HUES6 (cell line): ENCODE data around the gene SLC27A2.
"Not testable (repeated sequence)": the region's sequence is repeated elsewhere in the genome, so short reads cannot be mapped to it uniquely, and the experiment has no call there.

Source experiments
- H3K27ac ChIP-seq: 2 replicates; pipeline ENCODE4 v1.7.0; 2013; ENCODE audit warnings: low read depth, mild to moderate bottlenecking, low read length, inconsistent platforms
- H3K27me3 ChIP-seq: 2 replicates; pipeline ENCODE4 v1.6.1; 2013; ENCODE audit warnings: low read length; ENCODE audit not compliant: control insufficient read depth, insufficient read depth
- H3K36me3 ChIP-seq: 2 replicates; pipeline ENCODE4 v1.6.1; 2013; ENCODE audit warnings: low read length; ENCODE audit not compliant: control insufficient read depth, insufficient read depth
- H3K4me1 ChIP-seq: 2 replicates; pipeline ENCODE4 v1.6.1; 2013; ENCODE audit warnings: low read length; ENCODE audit not compliant: control insufficient read depth, insufficient read depth
- H3K4me3 ChIP-seq: 2 replicates; pipeline ENCODE4 v1.5.1; 2013; ENCODE audit warnings: low read depth, low read length
- H3K9ac ChIP-seq: one replicate; pipeline ENCODE4 v1.6.1; 2013; ENCODE audit warnings: mild to moderate bottlenecking, low read length
- H3K9me3 ChIP-seq: 2 replicates; pipeline ENCODE4 v1.6.1; 2013; ENCODE audit warnings: low read depth, low read length; ENCODE audit not compliant: control insufficient read depth, insufficient read depth

The SLC27A2 gene

DNA sequence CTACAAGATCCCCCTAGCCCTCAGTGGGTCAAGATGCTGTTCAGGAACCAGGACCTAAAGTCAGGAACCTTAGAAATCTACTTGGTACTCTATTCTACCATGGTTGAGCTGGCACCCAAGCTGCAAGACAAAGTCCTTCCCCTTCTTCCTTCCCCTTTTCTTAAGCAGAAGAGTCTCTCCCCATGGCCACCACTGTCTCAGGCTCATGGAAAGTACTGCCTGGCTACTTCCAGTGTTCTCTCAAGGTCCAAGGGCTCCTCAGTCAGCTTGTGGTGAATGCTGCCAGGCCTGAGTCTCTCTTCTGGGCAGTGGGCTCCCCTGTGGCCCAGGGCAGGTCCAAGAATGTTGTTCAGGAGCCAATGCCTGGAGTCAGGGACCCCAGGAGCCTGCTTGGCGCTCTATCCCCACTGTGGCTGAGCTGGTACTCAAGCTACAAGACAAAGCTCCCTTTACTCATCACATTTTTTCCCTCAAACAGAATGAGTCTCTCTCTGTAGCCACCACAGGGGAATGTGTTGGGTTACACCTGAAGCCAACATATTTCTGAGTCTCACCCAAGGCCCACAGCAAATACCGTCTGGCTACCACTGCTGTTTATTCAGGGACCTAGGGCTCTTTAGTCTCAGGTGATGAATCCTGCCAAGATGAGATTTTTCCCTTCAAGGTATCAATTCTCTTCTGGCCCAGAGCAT is 18.1 kb upstream of the SLC27A2 start:
- no peak overlapping the region for H3K27ac ChIP-seq
- no peaks in the 10 kb centered on the region for H3K36me3 ChIP-seq
- H3K9me3 ChIP-seq: peaks cover 5% of the 10 kb centered on the region
- no peaks in the 10 kb centered on the region for H3K27me3 ChIP-seq
- no peaks in the 10 kb centered on the region for H3K4me1 ChIP-seq
- H3K4me3 ChIP-seq: no peak overlapping the region
- no peak overlapping the region for H3K9ac ChIP-seq

DNA sequence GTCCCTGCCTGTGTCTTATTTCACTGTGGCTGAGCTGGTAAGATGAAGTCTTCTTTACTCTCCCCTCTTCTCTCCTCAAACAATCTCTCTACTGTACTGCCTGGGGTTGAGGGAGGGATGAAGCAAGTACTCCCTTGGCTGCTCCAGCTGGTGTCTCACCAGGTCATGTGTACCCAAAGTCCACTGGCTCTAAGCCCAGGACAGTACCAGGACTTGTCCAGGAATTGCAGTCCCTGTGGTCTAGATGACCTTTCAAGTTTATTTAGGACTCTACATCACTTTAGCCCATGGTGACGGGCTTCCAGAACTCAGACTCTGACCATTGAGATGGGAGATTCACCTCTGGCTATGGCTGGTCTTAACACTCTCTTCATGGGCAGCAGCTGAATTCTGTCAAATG is 17.5 kb upstream of the SLC27A2 start:
- Histone ChIP-seq H3K27me3 (no peaks in the 10 kb centered on the region), H3K9ac (no peak overlapping the region), H3K9me3 (peaks cover 7% of the 10 kb centered on the region), H3K4me3 (no peak overlapping the region), H3K27ac (no peak overlapping the region), H3K4me1 (no peaks in the 10 kb centered on the region), H3K36me3 (no peaks in the 10 kb centered on the region)

DNA sequence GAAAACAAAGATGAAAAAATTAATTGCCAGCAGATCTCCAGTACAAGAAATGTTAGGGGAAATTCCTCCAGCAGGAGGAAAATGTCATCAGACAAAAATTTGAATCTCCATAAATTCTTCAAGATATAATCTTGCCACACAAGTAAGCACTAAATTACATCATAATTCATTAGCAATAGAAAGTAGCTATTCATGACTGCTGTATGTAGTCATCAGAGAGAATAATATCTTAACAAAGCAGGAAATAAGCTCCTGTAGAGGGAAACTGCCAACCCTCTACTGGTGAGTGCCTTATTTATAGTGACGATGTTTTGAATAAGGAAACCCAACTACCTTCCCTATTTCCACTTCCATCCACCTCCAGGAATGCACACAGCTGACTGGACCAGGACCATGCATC is 15.8 kb upstream of the SLC27A2 start:
- H3K27ac ChIP-seq: no peak overlapping the region
- no peak overlapping the region for H3K9ac ChIP-seq
- no peak overlapping the region for H3K4me3 ChIP-seq
- H3K4me1 ChIP-seq: no peaks in the 10 kb centered on the region
- H3K27me3 ChIP-seq: no peaks in the 10 kb centered on the region
- H3K36me3 ChIP-seq: no peaks in the 10 kb centered on the region
- peaks cover 7% of the 10 kb centered on the region for H3K9me3 ChIP-seq

DNA sequence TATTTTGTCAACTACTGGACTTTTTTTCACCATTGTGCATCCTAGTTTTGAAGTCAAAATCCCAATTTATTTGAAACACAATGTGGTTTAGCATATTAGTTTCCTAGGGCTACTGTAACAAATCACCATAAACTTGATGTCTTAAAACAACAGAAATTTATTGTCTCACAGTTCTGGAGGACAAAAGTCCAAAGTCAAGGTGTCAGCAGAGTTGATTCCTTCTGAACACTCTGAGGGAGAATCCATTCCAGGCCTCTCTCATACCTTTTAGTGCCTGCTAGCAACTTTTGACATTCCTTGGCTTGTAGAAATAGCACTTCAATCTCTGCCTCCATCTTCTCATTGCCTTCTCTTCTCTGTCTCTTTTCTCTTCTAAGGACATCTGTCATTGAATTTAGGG is 14.9 kb upstream of the SLC27A2 start:
- Histone ChIP-seq H3K9ac (no peak overlapping the region), H3K27ac (no peak overlapping the region), H3K27me3 (no peaks in the 10 kb centered on the region), H3K9me3 (peaks cover 9% of the 10 kb centered on the region), H3K4me1 (no peaks in the 10 kb centered on the region), H3K4me3 (no peak overlapping the region), H3K36me3 (no peaks in the 10 kb centered on the region)

DNA sequence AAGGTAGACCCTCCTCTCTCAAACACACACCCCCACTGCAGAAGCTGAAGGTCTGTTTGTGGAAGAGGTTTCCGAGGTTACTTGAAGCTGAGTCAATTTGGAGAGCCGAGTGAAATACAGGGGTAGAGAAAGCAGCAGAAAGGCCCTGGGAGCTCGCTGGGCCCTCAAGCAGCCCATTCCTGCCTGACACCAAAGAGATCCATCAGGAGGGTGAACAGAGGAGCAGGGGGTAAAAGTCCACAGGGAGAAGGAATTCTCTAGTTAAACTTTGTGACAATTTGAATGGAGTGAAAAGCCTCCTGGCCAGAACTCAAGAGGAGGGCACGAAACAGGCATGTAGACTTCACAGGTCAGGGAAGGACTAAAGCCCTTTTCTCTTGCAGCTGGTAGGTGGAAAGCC is 13.6 kb upstream of the SLC27A2 start:
- no peak overlapping the region for H3K4me3 ChIP-seq
- no peaks in the 10 kb centered on the region for H3K4me1 ChIP-seq
- H3K27me3 ChIP-seq: no peaks in the 10 kb centered on the region
- no peaks in the 10 kb centered on the region for H3K36me3 ChIP-seq
- no peak overlapping the region for H3K9ac ChIP-seq
- no peak overlapping the region for H3K27ac ChIP-seq
- peaks cover 9% of the 10 kb centered on the region for H3K9me3 ChIP-seq

DNA sequence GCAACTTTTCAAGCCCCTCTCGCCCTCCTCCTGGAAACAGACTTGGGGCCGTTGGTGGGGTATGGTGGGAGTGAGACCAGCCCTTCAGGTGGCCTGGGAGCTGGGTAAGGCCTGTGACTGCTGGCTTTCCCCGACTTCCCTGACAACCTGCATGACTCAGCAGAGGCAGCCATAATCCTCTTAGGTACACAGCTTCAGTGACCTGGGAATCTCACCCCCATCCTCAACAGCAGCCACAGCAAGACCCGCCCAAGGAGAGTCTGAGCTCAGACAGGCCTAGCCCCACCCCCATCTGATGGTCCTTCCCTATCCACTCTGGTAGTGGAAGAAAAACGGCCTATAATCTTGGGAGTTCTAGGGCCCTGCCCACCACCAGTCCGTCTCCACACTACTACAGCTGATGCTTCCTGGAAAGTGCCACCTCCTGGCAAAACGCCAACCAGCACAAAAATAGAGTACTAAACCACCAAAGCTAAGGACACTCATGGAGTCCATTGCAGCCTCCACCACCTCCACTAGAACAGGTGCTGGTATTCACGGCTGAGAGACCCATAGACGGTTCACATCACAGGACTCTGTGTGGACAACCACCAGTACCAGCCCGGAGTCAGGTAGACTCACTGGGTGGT is 13.1 kb upstream of the SLC27A2 start:
- Histone ChIP-seq H3K4me3 (no peak overlapping the region), H3K9ac (no peak overlapping the region), H3K36me3 (no peaks in the 10 kb centered on the region), H3K27me3 (no peaks in the 10 kb centered on the region), H3K27ac (no peak overlapping the region), H3K9me3 (peaks cover 6% of the 10 kb centered on the region), H3K4me1 (no peaks in the 10 kb centered on the region)

DNA sequence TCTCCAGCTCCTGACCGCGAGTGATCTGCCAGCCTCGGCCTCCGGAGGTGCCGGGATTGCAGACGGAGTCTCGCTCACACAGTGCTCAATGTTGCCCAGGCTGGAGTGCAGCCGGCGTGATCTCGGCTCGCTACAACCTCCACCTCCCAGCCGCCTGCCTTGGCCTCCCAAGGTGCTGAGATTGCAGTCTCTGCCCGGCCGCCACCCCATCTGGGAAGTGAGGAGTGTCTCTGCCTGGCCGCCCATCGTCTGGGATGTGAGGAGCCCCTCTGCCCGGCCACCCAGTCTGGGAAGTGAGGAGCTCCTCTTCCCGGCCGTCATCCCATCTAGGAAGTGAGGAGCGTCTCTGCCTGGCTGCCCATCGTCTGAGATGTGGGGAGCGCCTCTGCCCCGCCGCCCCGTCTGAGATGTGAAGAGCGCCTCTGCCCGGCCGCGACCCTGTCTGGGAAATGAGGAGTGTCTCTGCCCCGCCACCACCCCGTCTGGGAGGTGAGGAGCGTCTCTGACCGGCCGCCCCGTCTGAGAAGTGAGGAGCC is 9.6 kb upstream of the SLC27A2 start:
- H3K4me1 ChIP-seq, H3K36me3 ChIP-seq, H3K27ac ChIP-seq, H3K27me3 ChIP-seq, H3K9me3 ChIP-seq, H3K9ac ChIP-seq, H3K4me3 ChIP-seq: not testable (repeated sequence)

DNA sequence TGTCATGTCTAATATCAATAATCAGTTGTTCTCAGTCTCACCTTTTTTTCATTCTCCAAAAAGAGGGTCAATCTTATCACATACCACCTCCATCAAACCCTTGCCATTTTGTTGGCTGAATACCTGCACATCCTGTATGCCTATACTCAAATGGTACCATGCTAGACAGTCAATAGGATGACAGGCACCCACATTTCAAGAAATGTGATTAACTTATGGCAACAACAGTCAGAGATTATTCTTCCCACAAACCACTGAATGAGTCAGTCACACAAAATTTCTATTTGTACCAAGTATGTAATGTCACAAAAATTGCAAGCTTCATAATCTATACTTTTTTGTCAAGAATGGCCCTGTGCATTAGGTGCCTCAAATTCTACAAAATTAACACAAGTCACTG is 5.1 kb upstream of the SLC27A2 start:
- Histone ChIP-seq H3K27ac (no peak overlapping the region), H3K4me3 (no peak overlapping the region), H3K27me3 (peaks cover 31% of the 10 kb centered on the region), H3K4me1 (peaks cover 5% of the 10 kb centered on the region; the same call in 1 of the 2 replicates), H3K9me3 (peaks cover 4% of the 10 kb centered on the region), H3K9ac (no peak overlapping the region), H3K36me3 (no peaks in the 10 kb centered on the region)

DNA sequence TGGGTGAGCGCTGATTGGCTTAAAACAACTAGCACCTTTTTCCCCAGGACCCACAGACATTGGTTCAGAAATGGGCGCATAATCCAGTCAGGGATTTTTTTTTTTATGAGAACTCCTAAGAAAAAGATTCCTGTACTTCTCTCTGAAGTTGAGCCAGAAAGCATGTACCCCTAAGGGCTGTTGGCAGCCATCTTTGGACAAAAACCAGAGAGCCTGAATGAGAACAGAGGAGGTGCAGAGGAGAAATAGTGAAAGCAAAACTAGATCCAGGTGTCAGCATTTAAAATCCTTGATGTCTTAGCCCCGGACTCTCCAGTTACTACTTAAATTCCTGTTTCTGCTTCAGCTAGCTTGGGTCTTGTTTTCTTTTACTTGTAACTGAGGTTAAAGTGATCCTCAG is 1.9 kb upstream of the SLC27A2 start:
- no peak overlapping the region for H3K27ac ChIP-seq
- peaks cover 15% of the 10 kb centered on the region; the same call in 1 of the 2 replicates for H3K4me1 ChIP-seq

DNA sequence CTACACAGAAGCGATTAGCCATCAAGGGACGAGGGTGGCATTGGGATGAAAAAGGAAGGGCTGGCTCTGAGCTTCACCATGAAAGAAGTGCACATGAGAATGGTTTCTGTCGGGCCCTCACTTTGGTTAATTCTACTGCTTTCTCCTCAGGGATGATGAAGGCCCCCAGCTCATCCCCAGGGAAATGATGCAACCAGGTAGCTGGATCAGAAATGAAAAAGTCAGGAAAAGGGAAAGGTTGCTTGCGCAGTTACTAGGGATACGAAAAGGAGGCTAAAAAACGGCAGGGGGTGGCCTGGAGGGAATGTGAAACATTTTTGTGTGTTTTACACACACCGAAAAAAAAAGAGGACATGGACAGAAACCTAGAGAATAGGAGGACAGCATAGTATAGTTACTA is 1.4 kb upstream of the SLC27A2 start:
- H3K27ac ChIP-seq: no peak overlapping the region
- H3K4me1 ChIP-seq: peaks cover 15% of the 10 kb centered on the region; the same call in 1 of the 2 replicates

More for the DNA sequence above, 1.9 kb upstream of the SLC27A2 start:
- Histone ChIP-seq H3K4me3 (no peak overlapping the region), H3K9ac (no peak overlapping the region), H3K9me3 (no peaks in the 10 kb centered on the region), H3K27me3 (peaks cover 56% of the 10 kb centered on the region), H3K36me3 (no peaks in the 10 kb centered on the region)

DNA sequence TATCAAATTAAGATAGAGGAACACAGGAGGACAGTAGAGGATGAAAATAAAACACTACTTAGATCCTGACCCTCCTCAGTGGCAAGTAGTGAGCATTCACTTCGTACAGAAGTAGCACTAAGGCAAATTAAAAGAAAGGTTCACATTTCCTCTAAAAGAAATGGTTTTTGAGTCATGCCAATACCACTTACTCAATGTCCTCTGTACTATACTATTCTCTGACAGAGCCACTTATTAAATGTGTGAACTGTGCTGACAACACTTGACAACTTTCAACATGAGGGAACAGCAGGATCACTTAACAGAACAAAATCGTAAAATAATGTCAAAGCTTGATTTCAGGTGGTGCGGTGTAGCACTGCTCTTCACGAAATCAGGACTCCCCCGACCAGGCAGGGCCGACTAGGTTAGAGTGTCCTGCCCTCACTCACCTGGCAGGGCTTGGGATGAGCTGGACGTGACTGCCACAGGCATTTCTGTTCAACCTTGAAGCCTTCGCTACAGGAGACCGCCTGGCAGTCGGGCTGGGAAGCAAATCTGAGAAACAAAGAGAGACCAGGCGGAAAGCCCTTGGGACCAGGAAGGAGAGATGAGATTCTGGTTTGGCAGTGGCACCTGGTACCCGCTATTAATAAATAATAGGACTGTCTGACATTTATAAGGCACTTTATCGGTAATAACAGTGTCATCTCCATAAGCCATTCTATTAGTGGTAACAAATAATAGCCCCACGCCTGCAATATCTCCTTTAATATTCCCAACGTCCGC is 611 bp upstream of the SLC27A2 start:
- H3K27ac ChIP-seq: no peak overlapping the region
- peaks cover 56% of the 10 kb centered on the region for H3K27me3 ChIP-seq
- peak overlapping the region; percentile 69 for H3K4me3 ChIP-seq
- H3K4me1 ChIP-seq: peaks cover 15% of the 10 kb centered on the region; the same call in 1 of the 2 replicates
- no peak overlapping the region for H3K9ac ChIP-seq
- no peaks in the 10 kb centered on the region for H3K9me3 ChIP-seq
- no peaks in the 10 kb centered on the region for H3K36me3 ChIP-seq

More for the DNA sequence above, 1.4 kb upstream of the SLC27A2 start:
- Histone ChIP-seq H3K36me3 (no peaks in the 10 kb centered on the region), H3K27me3 (peaks cover 56% of the 10 kb centered on the region), H3K9ac (no peak overlapping the region), H3K9me3 (no peaks in the 10 kb centered on the region), H3K4me3 (no peak overlapping the region)
